GM19025 (cell line): ENCODE results near the gene MGLL.
A peak's percentile ranks its signal among the peaks of the same experiment; 100 is the strongest.

ENCODE experiments used
- ATAC-seq: cut with Tn5 transposase; IDR thresholded peaks from one replicate; pipeline ENCODE4 v1.9.1; 2021; ENCODE audit warnings: mild to moderate bottlenecking, low read depth, moderate library complexity; ENCODE audit not compliant: unreplicated experiment

The MGLL gene

GRCh38 chr3:127680798-127681221, 141.5 kb downstream of the MGLL start:
- ATAC-seq = no peak

- ATAC-seq = no peak
Measured at GRCh38 chr3:127680146-127680661, 142.1 kb downstream of the MGLL start.

- ATAC-seq = no peak
Measured at GRCh38 chr3:127679534-127680145, 142.7 kb downstream of the MGLL start.

- ATAC-seq = no peak
Measured at GRCh38 chr3:127678611-127679533, 143.4 kb downstream of the MGLL start.

- no peak for ATAC-seq
Measured at GRCh38 chr3:127678315-127678599, 144.1 kb downstream of the MGLL start.

- ATAC-seq = no peak
Measured at GRCh38 chr3:127677541-127678314, 144.6 kb downstream of the MGLL start.

GRCh38 chr3:127676921-127677351, 145.4 kb downstream of the MGLL start:
- ATAC-seq = no peak

GRCh38 chr3:127676456-127676855, 145.9 kb downstream of the MGLL start:
- no peak for ATAC-seq

- no peak for ATAC-seq
Measured at GRCh38 chr3:127675651-127676391, 146.5 kb downstream of the MGLL start.

- no peak for ATAC-seq
Measured at GRCh38 chr3:127674790-127675189, 147.5 kb downstream of the MGLL start.

GRCh38 chr3:127674101-127674721, 148.1 kb downstream of the MGLL start:
- no peak for ATAC-seq

GRCh38 chr3:127673191-127674100, 148.9 kb downstream of the MGLL start:
- peak; percentile 28 for ATAC-seq

GRCh38 chr3:127672429-127673190, 149.7 kb downstream of the MGLL start, which contains the start of gene ABTB1:
ABTB1 (plus strand) TSS chr3:127672952; CDS start chr3:127673026, 74 bp downstream.
- ATAC-seq = peak; percentile 76

- ATAC-seq = peak; percentile 14
Measured at GRCh38 chr3:127671523-127672428, 150.5 kb downstream of the MGLL start.

GRCh38 chr3:127670761-127671522, 151.4 kb downstream of the MGLL start:
- no peak for ATAC-seq

GRCh38 chr3:127670229-127670559, 152.1 kb downstream of the MGLL start:
- no peak for ATAC-seq
